GM12873 (cell line): Measurements from ENCODE around the gene MCTP2.

Experiments used
- TF ChIP-seq, protein P1 (sequence below): IDR thresholded peaks from 2 replicates; pipeline ENCODE4 v1.5.1; 2012; ENCODE audit warnings: low read depth, mild to moderate bottlenecking, moderate library complexity, low read length, control low read depth; ENCODE audit not compliant: insufficient read depth; ENCODE audit errors: missing control alignments

The MCTP2 gene

DNA sequence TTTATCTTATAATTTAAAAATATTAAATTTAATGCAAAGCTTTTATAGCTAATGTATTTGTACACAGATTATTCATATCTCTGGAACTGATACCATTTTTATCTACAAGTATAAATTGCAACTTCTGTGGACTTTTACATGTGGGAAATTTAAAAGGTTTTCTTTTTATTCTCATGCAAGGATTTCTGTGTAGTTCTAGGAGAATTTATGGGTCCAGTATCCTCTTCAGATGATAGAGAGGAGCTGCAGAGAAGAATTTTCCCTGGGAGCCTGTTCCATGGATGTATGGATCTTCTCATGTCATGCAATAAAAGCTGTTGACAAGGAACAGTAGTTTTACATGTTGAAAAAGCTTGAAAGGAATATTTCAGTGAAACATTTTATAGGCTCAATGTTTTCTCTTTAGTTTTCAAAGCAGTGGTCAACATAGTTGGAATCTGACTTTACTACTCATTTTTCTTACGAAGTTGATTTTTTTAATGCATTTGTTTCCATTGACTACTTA lies 119.7 kb downstream of the MCTP2 start:
- TF ChIP-seq, protein P1, sequence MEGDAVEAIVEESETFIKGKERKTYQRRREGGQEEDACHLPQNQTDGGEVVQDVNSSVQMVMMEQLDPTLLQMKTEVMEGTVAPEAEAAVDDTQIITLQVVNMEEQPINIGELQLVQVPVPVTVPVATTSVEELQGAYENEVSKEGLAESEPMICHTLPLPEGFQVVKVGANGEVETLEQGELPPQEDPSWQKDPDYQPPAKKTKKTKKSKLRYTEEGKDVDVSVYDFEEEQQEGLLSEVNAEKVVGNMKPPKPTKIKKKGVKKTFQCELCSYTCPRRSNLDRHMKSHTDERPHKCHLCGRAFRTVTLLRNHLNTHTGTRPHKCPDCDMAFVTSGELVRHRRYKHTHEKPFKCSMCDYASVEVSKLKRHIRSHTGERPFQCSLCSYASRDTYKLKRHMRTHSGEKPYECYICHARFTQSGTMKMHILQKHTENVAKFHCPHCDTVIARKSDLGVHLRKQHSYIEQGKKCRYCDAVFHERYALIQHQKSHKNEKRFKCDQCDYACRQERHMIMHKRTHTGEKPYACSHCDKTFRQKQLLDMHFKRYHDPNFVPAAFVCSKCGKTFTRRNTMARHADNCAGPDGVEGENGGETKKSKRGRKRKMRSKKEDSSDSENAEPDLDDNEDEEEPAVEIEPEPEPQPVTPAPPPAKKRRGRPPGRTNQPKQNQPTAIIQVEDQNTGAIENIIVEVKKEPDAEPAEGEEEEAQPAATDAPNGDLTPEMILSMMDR, result no peak

DNA sequence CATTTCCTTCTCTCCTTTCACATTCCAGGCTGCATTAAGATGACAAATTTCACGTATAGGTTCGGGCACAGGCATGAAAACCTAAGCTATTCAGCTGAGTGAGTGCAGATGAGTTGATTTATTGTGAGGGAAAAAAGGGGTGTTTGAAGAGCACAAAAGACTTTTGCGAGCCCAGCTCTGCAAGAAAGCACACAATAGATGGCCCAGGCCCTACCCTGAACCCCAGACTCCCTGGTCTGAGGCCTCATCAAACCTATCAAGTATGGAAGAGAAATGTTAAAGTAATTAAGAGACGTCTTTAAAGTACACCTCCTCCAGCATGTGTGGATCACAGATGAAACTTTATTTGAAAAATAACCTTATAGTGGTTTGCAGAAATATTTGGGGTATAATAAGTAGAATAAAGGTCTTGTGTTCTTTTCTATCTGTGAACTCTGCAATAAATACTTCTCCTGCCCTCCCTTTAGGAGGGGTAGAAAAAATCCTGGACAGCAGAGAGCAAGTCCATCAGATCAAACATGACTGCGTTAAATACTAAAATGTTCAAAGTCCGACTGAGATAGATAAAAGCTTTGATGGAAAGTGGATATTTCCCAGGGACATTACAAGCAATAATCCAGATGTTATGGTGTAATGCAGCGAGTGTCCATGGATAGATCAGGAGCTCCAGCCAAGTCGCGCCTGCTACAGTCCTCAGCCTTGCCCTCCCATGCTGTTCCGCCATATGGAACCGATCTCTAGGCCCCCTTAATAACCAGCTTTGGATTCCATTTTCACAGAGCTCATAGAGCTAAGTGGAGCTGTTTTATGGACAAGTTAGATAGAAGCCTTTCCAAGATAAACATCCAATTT lies 121.5 kb downstream of the MCTP2 start:
- TF ChIP-seq, protein P1, result no peak

DNA sequence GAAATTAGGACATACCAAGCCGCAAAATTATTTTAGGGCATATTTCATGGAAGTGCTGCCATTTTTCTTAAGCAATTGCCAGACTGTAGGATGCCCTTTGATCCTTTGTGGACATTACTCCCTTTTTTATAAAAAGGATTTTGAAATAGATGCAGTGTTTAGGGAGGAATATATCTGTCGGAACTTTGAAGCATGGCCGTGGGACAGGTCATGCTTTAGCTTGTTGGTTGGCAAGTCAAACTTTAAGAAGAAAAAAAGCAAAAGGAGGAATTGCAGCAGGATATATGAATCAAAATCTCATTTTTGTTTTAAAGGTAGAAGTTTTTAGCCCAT lies 122.1 kb downstream of the MCTP2 start:
- TF ChIP-seq, protein P1, result no peak

DNA sequence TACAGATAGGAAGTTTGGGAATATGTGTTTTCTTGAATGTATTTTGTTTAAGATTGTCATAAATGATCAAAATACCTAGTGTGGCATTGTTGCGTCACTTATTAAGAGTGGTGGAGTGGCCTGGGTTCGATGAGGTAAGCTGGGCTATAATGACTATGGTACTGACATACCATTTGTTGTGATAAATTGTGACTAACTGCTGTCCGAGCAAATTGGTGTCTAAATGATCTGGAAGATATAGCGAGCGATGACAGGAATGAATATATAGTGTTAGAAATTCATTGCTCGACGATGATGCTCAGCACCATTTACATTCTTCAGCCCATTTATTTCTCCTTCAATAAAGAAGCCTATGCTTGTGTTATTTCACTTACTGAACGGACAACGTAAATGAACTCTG lies 123.3 kb downstream of the MCTP2 start:
- TF ChIP-seq, protein P1, result no peak

DNA sequence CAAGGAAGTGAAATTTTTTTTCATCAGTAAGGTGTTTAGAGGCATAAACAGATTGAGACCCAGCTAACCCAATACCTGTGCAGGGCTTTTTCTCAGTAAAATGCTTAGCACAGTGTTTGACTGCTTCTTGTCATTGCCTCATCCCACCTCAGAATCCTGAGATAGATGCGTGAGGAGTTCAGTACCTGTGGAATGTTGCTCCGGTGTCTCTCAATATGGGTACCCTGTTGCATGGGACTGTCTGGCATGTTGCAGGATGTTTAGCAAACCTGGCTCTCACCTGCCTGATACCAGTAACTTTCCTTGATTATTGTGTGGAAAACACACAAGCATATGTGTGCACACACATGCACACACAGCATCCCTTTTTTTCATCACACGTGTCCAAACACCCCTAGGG lies 128.4 kb downstream of the MCTP2 start:
- TF ChIP-seq, protein P1, result no peak

DNA sequence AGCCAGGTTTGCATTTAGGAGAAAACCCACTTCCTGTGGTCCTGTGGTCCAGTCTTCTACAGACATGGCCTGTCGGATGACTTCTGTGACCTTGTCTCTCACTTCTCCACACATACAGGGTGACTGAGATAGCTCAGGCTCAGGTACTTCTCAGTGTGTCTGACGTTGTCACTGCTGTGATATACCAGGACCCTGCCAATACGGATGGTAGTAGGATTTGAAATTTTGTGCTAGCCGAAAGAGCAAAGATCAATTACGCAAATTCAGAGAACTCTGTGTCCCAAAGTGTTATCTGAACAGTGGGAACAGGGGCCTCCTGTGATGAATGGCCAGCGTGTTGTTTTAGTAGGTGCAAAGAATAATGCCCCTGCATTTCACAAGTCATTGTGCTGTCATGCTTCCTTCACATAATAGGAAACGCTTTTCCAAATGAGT lies 128.9 kb downstream of the MCTP2 start:
- TF ChIP-seq, protein P1, result no peak

DNA sequence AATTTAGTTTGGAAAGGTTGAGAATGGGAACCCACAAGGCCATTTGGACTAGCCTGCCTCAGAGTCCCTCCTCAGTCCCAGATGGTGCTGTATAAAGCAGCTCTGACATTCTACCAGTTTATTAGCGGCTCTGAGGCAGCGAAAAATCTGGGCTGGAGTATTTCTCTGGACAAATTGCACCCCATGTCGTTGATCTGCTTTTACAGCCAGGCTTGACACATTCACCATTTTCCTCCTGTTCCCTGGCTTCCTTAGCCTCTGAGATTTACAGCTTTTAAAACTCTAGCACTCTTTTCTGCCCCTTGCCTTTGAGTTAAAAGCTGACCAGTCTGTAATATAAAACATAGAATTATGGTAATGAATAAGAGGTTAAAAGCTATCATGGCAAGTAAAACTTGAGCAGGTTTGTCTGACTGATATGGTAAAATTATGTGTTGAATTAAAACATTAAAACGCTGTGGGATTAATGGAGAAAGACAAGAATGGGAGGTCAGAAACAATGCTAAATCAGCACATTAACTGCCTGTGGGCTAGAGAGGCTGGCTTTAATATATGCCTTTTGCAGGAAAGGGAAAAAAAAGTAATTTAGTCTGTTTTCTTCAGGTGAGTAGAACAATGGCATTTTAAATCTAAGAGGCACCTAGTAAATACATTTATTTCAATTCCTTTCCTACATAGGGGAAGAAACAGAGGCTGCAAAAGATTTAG lies 131.2 kb downstream of the MCTP2 start:
- TF ChIP-seq, protein P1, result no peak
